Adrenal gland (tissue), 5 donors: ENCODE results near the gene EFS.

Experiments
- POLR2A ChIP-seq, 2 donors: fragments of 450-650 bp; IDR thresholded peaks; one replicate each; pipeline ENCODE4 v1.6.1; 2017; ENCODE audit warnings: antibody characterized with exemption in 2 of 2, mild to moderate bottlenecking in 2 of 2, moderate library complexity in 1 of 2
- TF ChIP-seq, protein P1 (sequence below), 6 experiments: fragments of 450-650 bp in 4 of 6; fragments of 200-600 bp in 2 of 6; sonication (generic) in 1 of 6; IDR thresholded peaks; 1 replicate in 5 of 6; 2 replicates in 1 of 6; pipeline versions ENCODE4 v1.5.1 to v1.8.0; 2016 to 2021; ENCODE audit warnings: antibody characterized with exemption in 6 of 6, mild to moderate bottlenecking in 2 of 6, moderate library complexity in 1 of 6
- donor health status: DM: no; HTN: no; CAD: no.

GRCh38 chr14:23402296-23403138 is 37.5 kb upstream of the EFS start:
- TF ChIP-seq, protein P1, sequence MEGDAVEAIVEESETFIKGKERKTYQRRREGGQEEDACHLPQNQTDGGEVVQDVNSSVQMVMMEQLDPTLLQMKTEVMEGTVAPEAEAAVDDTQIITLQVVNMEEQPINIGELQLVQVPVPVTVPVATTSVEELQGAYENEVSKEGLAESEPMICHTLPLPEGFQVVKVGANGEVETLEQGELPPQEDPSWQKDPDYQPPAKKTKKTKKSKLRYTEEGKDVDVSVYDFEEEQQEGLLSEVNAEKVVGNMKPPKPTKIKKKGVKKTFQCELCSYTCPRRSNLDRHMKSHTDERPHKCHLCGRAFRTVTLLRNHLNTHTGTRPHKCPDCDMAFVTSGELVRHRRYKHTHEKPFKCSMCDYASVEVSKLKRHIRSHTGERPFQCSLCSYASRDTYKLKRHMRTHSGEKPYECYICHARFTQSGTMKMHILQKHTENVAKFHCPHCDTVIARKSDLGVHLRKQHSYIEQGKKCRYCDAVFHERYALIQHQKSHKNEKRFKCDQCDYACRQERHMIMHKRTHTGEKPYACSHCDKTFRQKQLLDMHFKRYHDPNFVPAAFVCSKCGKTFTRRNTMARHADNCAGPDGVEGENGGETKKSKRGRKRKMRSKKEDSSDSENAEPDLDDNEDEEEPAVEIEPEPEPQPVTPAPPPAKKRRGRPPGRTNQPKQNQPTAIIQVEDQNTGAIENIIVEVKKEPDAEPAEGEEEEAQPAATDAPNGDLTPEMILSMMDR (IDR thresholded peaks at IDR 0.05), result no peak
- no peak for TF ChIP-seq POLR2A (IDR thresholded peaks at IDR 0.05)
